Measurements from ENCODE around the gene MATR3.
"Not testable (repeated sequence)": the region's sequence is repeated elsewhere in the genome, so short reads cannot be mapped to it uniquely, and the experiment has no call there.

Gene MATR3

GRCh38 chr5:139296198-139296597 is 2.7 kb downstream of the MATR3 start:
- DNase-seq (ENCODE audit: low read depth in 2 of 2), result no peak

GRCh38 chr5:139296862-139297326 is 3.4 kb downstream of the MATR3 start:
- no peak for DNase-seq (ENCODE audit: low read depth in 2 of 2)

GRCh38 chr5:139297439-139298133 is 4.0 kb downstream of the MATR3 start:
- DNase-seq (ENCODE audit: low read depth in 2 of 2), result no peak

GRCh38 chr5:139298242-139298641 is 4.7 kb downstream of the MATR3 start:
- DNase-seq (ENCODE audit: low read depth in 2 of 2), result no peak

- DNase-seq (ENCODE audit: low read depth in 2 of 2), result no peak
These were observed 5.9 kb downstream of the MATR3 start for GRCh38 chr5:139299486-139299885.

- DNase-seq (ENCODE audit: low read depth in 2 of 2), result no peak
These were observed 8.4 kb downstream of the MATR3 start for GRCh38 chr5:139301808-139302499.

- DNase-seq (ENCODE audit: low read depth in 2 of 2), result no peak
These were observed 11.1 kb downstream of the MATR3 start for GRCh38 chr5:139304391-139305324.

GRCh38 chr5:139306197-139306596 is 12.7 kb downstream of the MATR3 start:
- DNase-seq (ENCODE audit: low read depth in 2 of 2), result no peak

GRCh38 chr5:139306628-139307379 is 13.3 kb downstream of the MATR3 start:
- no peak for DNase-seq (ENCODE audit: low read depth in 2 of 2)

- no peak for DNase-seq (ENCODE audit: low read depth in 2 of 2)
These were observed 15.3 kb downstream of the MATR3 start for GRCh38 chr5:139308797-139309196.

- not testable (repeated sequence) for DNase-seq (ENCODE audit: low read depth in 2 of 2)
These were observed 17.2 kb downstream of the MATR3 start for GRCh38 chr5:139310715-139311186.

GRCh38 chr5:139312075-139312474 is 18.5 kb downstream of the MATR3 start:
- no peak for DNase-seq (ENCODE audit: low read depth in 2 of 2)

GRCh38 chr5:139314276-139314675 is 20.7 kb downstream of the MATR3 start:
- no peak for DNase-seq (ENCODE audit: low read depth in 2 of 2)

GRCh38 chr5:139315056-139315615 is 21.6 kb downstream of the MATR3 start:
- DNase-seq (ENCODE audit: low read depth in 2 of 2), result no peak

- DNase-seq (ENCODE audit: low read depth in 2 of 2), result no peak
These were observed 42.3 kb downstream of the MATR3 start for GRCh38 chr5:139335811-139336210.

- DNase-seq (ENCODE audit: low read depth in 2 of 2), result no peak
These were observed 46.5 kb downstream of the MATR3 start for GRCh38 chr5:139340051-139340450.

- DNase-seq (ENCODE audit: low read depth in 2 of 2), result no peak
These were observed 47.7 kb downstream of the MATR3 start for GRCh38 chr5:139341187-139341688.

GRCh38 chr5:139341689-139342422 is 48.3 kb downstream of the MATR3 start, which contains the start of gene PAIP2:
Gene PAIP2, plus strand, starts transcription at chr5:139341854. Its CDS starts 21,931 bp downstream, at chr5:139363785.
- DNase-seq (ENCODE audit: low read depth in 2 of 2), result peak; percentile 95 to 98

GRCh38 chr5:139342423-139342723 is 48.8 kb downstream of the MATR3 start:
- peak in 1 of 2 donors; percentile 79 for DNase-seq (ENCODE audit: low read depth in 2 of 2)

GRCh38 chr5:139343476-139343875 is 49.9 kb downstream of the MATR3 start:
- no peak for DNase-seq (ENCODE audit: low read depth in 2 of 2)

All from stimulated activated CD8-positive, alpha-beta memory T cell treated with anti-CD3 and anti-CD28 coated beads, Interleukin-2, amount 100 ng/mL, for 48 hours (primary cell).